Motor neuron (in vitro differentiated cells): ENCODE results near the gene NFYC. TPM values are rescaled to one million over a fixed set of nuclear protein-coding genes. Genes with fewer than 3 reads are reported as not detected.

Experiments
- ATAC-seq, 8 experiments: fragments of 200-7000 bp; cut with Tn5 transposase; replicated peaks in 6 of 8; 2 replicates each; pipeline ENCODE4 v1.8.0; 2021; ENCODE audit warnings: mild to moderate bottlenecking in 8 of 8, moderate library complexity in 8 of 8
- H3K27ac ChIP-seq, 2 donors: fragments of 250-450 bp; sonication (Bioruptor Pico); 2 replicates each; pipeline ENCODE4 v1.9.0; 2021; ENCODE audit warnings: antibody characterized with exemption in 2 of 2, mild to moderate bottlenecking in 2 of 2, moderate library complexity in 1 of 2
- H3K4me1 ChIP-seq, 2 donors: fragments of 250-450 bp; sonication (Bioruptor Pico); replicated peaks in 1 of 2; 2 replicates each; pipeline ENCODE4 v1.6.1; 2021; ENCODE audit warnings: antibody characterized with exemption in 2 of 2, mild to moderate bottlenecking in 2 of 2, moderate library complexity in 1 of 2
- H3K4me3 ChIP-seq, 5 donors: fragments of 250-450 bp; sonication (Bioruptor Pico); 2 replicates each; pipeline ENCODE4 v1.9.0; 2021; ENCODE audit warnings: antibody characterized with exemption in 5 of 5, mild to moderate bottlenecking in 5 of 5, moderate library complexity in 4 of 5
- WGBS, 10 experiments: fragments of 450-650 bp; shearing (Covaris generic); methylation state at CpG; one replicate each; pipeline ENCODE4 v1.0.0; 2022; 5-methylcytosine and 5-hydroxymethylcytosine counted together
- in situ Hi-C, 9 experiments: fragments of 400-800 bp; cut with MboI; loops; one replicate each; pipeline ENCODE4 v1.15.0; 2021; ENCODE audit warnings: low sequenced_read_pairs in 9 of 9, low pct_unique_long_range_greater_than_20kb in 2 of 9; ENCODE audit not compliant: unreplicated experiment in 9 of 9
- total RNA-seq, 8 experiments: library from RNA; unstranded; fragments of 300-600 nt; gene quantifications; 2 replicates each; pipeline versions ENCODE4 v1.2.3 to v1.2.4, GENCODE V29; 2022

The NFYC gene
- total RNA-seq, 8 experiments from 2014 or later: 30.0 to 83.7 (median 65.7) TPM

- Histone ChIP-seq H3K4me1 (peaks cover 0 to 10% of the 10 kb centered on the region in 2 donors), H3K4me3 (no peak overlapping the region), H3K27ac (no peak overlapping the region)
- in situ Hi-C loops: loop anchor here in 2 of 9 experiments (25.0 kb wide), 2 partner anchors 140 to 185 kb away; no protein-coding TSS in a partner anchor
- 4 to 96% (median 70%) methylated on average over 1 to 4 of the region's 4 CpGs for WGBS, 10 experiments
- peak in 3 of 8 experiments; percentile 58 to 96 (median 95) for ATAC-seq
Observed at GRCh38 chr1:40751802-40752201, 60.3 kb downstream of the NFYC start.

GRCh38 chr1:40753142-40753882 is 61.8 kb downstream of the NFYC start:
- 80 to 100% (median 95%) methylated on average over 3 to 8 of the region's 8 CpGs for WGBS, 10 experiments
- H3K4me3 ChIP-seq: no peak overlapping the region
- ATAC-seq: no peak
- in situ Hi-C loops: loop anchor here in 2 of 9 experiments (25.0 kb wide), 2 partner anchors 141 to 184 kb away; no protein-coding TSS in a partner anchor
- H3K4me1 ChIP-seq: peaks cover 0 to 10% of the 10 kb centered on the region in 2 donors
- no peak overlapping the region for H3K27ac ChIP-seq

GRCh38 chr1:40754201-40754600 is 62.7 kb downstream of the NFYC start:
- ATAC-seq: no peak
- Histone ChIP-seq H3K27ac (no peak overlapping the region), H3K4me1 (peaks cover 0 to 10% of the 10 kb centered on the region in 2 donors), H3K4me3 (no peak overlapping the region)
- in situ Hi-C loops: loop anchor here in 2 of 9 experiments (25.0 kb wide), 2 partner anchors 142 to 183 kb away; no protein-coding TSS in a partner anchor
- WGBS, 10 experiments: 60 to 100% (median 87%) methylated on average over 1 to 8 of the region's 8 CpGs; no CpG with 5 or more reads in 1 of the 10 experiments

DNA sequence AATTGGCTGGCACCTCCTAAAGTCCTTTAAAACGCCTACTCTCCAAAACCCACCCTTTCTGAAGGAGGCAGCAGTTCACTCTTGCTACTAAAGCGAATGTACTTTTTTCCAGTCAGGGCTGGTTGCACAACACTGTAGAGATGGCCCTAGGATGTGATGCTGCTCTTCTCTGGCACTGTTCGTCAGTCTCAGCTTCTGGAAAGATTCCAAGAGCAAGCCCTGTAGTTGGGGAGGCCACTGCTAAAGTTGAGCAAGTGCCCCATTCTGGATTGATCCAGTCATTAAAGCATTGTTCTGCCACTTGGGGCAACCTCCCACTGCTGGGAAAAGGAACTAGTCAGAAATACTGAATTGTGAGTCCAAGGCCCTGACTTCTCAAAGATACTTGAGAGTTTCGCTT is 63.6 kb downstream of the NFYC start:
- WGBS, 10 experiments: 75 to 100% (median 94%) methylated on average over 1 to 4 of the region's 4 CpGs; no CpG with 5 or more reads in 2 of the 10 experiments
- ATAC-seq: peak in 5 of 8 experiments; percentile 61 to 86 (median 79)
- H3K4me1 ChIP-seq: peaks cover 0 to 10% of the 10 kb centered on the region in 2 donors
- H3K27ac ChIP-seq: no peak overlapping the region
- in situ Hi-C loops: loop anchor here in 2 of 9 experiments (25.0 kb wide), 2 partner anchors 143 to 182 kb away; no protein-coding TSS in a partner anchor
- H3K4me3 ChIP-seq: no peak overlapping the region

DNA sequence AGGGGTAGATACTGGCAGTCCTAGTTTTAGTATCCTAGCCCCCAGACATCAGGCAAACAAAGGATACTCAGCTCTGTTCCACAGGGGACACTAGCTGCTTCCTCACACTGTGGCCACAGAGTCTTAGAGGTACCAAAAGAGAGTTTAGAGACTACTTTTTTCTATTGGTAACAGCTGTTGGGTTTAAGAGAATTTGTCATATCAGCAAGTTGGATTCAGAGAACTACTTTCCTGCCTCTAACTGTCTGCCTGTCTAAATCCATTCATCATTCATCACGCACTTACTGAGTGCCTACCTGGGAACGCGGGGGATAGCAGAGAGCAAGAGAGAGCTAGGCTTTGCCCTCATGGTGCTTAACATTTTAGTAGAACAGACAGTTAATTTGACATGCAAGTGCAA is 65.0 kb downstream of the NFYC start:
- in situ Hi-C loops: loop anchor here in 2 of 9 experiments (25.0 kb wide), 2 partner anchors 144 to 181 kb away; no protein-coding TSS in a partner anchor
- ATAC-seq: no peak
- Histone ChIP-seq H3K27ac (no peak overlapping the region), H3K4me1 (peaks cover 0 to 10% of the 10 kb centered on the region in 2 donors), H3K4me3 (no peak overlapping the region)
- 64 to 100% (median 95%) methylated on average over 2 to 3 of the region's 3 CpGs; no CpG with 5 or more reads in 4 of the 10 experiments for WGBS, 10 experiments

DNA sequence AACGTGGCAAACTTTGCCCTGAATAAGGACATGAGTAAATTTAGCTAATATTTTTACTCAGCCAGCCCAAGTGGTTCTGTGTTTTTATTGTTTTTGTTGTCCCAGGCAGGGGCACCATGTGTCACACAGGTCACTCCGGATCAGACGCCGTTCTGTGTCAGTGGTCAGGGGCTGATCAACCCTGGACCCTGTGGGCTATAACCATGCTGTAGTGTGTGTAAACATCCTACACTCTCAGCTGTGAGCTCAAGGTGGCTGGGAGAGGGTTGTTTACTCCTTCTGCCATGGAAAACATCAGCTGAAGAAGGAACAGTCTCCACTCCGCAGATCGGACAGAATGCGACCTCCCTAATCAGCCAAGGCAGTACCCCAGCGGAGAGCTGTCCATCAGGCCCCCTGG is 65.6 kb downstream of the NFYC start:
- Histone ChIP-seq H3K27ac (no peak overlapping the region), H3K4me3 (no peak overlapping the region), H3K4me1 (peaks cover 0 to 10% of the 10 kb centered on the region in 2 donors)
- in situ Hi-C loops: loop anchor here in 2 of 9 experiments (25.0 kb wide), 2 partner anchors 145 to 180 kb away; no protein-coding TSS in a partner anchor
- 80 to 100% (median 92%) methylated on average over 1 to 6 of the region's 8 CpGs; no CpG with 5 or more reads in 4 of the 10 experiments for WGBS, 10 experiments
- ATAC-seq: no peak

GRCh38 chr1:40758004-40758403 is 66.5 kb downstream of the NFYC start:
- Histone ChIP-seq H3K27ac (no peak overlapping the region), H3K4me3 (no peak overlapping the region), H3K4me1 (peaks cover 0 to 10% of the 10 kb centered on the region in 2 donors)
- no peak for ATAC-seq
- in situ Hi-C loops: loop anchor here in 2 of 9 experiments (25.0 kb wide), 2 partner anchors 146 to 179 kb away; no protein-coding TSS in a partner anchor
- WGBS, 10 experiments: 87 to 100% (median 95%) methylated on average over 1 to 7 of the region's 7 CpGs; no CpG with 5 or more reads in 4 of the 10 experiments

- Histone ChIP-seq H3K4me3 (no peak overlapping the region), H3K4me1 (peaks cover 0 to 10% of the 10 kb centered on the region in 2 donors), H3K27ac (no peak overlapping the region)
- in situ Hi-C loops: loop anchor here in 2 of 9 experiments (25.0 kb wide), 2 partner anchors 146 to 179 kb away; no protein-coding TSS in a partner anchor
- 80 to 100% (median 96%) methylated on average over 1 to 6 of the region's 6 CpGs; no CpG with 5 or more reads in 1 of the 10 experiments for WGBS, 10 experiments
- no peak for ATAC-seq
Observed at GRCh38 chr1:40758578-40759343, 67.3 kb downstream of the NFYC start.

- no peak overlapping the region for H3K4me3 ChIP-seq
- WGBS, 10 experiments: 22 to 100% (median 96%) methylated on average over 1 to 4 of the region's 4 CpGs; no CpG with 5 or more reads in 3 of the 10 experiments
- in situ Hi-C loops: loop anchor here in 2 of 9 experiments (25.0 kb wide), 2 partner anchors 149 to 176 kb away; no protein-coding TSS in a partner anchor
- no peak for ATAC-seq
- no peak overlapping the region for H3K27ac ChIP-seq
- H3K4me1 ChIP-seq: no peaks in the 10 kb centered on the region
Observed at GRCh38 chr1:40760984-40761383, 69.5 kb downstream of the NFYC start.

DNA sequence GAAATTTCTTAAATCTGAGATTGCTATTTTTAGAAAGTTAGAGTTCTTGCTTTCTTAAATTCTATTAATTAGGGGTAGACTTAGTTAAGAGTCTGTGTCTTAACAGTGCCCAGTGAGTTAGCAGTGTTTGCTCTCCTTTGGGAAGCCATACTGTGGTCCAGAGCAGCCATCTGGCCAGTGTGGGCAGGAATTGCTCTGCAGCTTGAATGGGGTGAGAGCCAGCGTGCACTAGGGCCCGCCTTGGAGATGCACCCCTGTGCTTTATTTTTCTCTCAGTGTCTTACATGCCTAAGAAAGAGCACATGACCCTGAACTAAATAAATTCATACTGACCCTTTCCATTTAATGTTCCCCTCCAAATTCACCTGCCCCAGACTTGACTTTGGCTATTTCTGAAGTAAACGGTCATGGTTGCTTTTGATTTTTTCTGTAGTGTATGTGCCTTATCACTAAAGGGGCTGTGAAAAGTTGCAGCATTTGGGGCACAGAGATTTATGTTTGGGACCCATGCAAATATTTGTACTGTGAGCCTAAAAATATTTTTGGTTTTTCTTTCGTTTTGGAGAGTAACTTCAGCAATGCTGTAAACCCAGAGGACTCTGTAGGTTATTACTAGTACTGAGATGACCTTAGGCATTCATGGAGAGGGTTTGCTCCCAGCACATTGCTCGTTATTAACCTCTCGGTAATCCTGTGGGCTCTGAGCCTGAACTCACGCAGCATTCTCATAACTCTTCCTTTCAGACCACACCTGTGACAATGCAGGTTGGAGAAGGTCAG is 70.8 kb downstream of the NFYC start:
- in situ Hi-C loops: loop anchor here in 2 of 9 experiments (25.0 kb wide), 2 partner anchors 150 to 175 kb away; no protein-coding TSS in a partner anchor
- WGBS, 10 experiments: 40 to 100% (median 90%) methylated on average over 1 to 7 of the region's 7 CpGs; no CpG with 5 or more reads in 2 of the 10 experiments
- no peak for ATAC-seq
- H3K27ac ChIP-seq: no peak overlapping the region
- no peak overlapping the region for H3K4me3 ChIP-seq
- no peaks in the 10 kb centered on the region for H3K4me1 ChIP-seq

- Histone ChIP-seq H3K4me3 (no peak overlapping the region), H3K27ac (no peak overlapping the region), H3K4me1 (no peaks in the 10 kb centered on the region)
- peak in 3 of 8 experiments; percentile 97 to 99 (median 99) for ATAC-seq
- in situ Hi-C loops: loop anchor here in 2 of 9 experiments (25.0 kb wide), 2 partner anchors 152 to 173 kb away; no protein-coding TSS in a partner anchor
- 61 to 93% (median 85%) methylated on average over 3 to 9 of the region's 9 CpGs; no CpG with 5 or more reads in 1 of the 10 experiments for WGBS, 10 experiments
Observed at GRCh38 chr1:40763742-40764532, 72.4 kb downstream of the NFYC start.
